HL-60/S4 (cell line): ENCODE data around the gene ALAS2.
"Not testable (repeated sequence)": the region's sequence is repeated elsewhere in the genome, so short reads cannot be mapped to it uniquely, and the experiment has no call there.

Source experiments
- in situ Hi-C: fragments of 300-500 bp; cut with MboI; formaldehyde crosslinking; loops from 2 replicates; pipeline ENCODE4 v1.14.3; 2022; ENCODE audit warnings: low sequenced_read_pairs

The ALAS2 gene

DNA sequence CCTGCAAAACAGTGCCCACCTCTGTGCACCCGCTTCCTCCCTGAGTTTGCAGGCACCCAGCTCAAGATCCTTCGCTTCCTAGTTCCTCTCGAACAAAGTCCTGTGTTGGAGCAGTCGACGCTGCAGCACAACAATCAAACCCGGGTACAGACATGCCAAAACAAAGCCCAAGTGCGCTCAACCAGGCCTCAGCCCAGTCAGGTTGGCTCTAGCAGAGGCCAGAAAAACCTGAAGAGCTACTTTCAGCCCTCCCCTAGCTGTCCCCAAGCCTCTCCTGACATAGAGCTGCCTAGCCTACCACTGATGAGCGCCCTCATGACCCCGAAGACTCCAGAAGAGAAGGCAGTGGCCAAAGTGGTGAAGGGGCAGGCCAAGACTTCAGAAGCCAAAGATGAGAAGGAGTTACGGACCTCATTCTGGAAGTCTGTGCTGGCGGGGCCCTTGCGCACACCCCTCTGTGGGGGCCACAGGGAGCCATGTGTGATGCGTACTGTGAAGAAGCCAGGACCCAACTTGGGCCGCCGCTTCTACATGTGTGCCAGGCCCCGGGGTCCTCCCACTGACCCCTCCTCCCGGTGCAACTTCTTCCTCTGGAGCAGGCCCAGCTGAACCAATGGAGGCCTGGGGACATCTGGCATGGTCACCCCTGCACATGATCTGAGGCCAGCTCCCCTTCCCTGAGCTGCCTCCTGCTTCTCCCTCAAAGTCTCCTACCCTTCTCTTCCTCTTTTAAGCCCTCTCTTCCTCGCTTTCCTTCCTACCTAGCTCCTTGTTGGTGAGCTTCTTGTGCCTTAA is 23.8 kb downstream of the ALAS2 start:
- in situ Hi-C loops = no loop called here

DNA sequence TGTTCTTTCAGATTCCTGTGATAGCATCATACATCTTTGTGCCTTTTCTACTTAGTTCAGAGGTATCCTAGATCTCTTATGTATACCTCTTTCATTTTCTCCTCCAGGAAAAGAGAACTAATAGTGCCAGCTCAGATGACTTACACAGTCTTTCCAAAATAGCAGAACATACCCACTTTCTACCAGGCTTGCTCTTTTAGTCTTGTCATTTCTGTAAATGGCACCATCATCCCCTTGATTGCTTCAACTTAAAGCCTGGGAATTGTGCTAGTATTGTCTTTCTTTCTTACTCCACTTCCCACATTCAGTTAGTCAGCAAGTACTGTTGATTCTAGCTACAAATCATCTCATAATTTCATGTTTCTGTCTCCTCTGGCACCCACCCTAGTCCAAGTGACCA is 25.5 kb downstream of the ALAS2 start:
- in situ Hi-C loops = no loop called here

DNA sequence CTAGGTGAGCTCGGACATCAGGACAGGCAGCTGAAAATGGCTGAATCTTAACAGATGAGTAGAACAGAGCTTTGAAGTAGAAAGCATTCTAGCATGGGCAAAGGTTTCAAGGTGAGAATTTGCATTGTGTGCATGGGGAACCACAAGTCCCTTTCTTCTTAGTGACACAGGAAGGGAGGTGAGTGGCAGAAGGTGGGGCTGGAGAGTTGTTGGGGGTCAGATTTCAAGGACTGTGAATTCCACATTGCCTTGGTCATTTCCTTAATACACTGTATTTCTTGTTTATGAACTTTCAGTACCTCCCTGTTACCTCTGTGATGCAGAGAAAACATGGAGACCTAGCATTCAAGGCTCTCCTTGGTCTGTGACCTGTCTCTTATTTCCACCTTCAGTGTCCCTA is 26.5 kb downstream of the ALAS2 start:
- in situ Hi-C loops = no loop called here

DNA sequence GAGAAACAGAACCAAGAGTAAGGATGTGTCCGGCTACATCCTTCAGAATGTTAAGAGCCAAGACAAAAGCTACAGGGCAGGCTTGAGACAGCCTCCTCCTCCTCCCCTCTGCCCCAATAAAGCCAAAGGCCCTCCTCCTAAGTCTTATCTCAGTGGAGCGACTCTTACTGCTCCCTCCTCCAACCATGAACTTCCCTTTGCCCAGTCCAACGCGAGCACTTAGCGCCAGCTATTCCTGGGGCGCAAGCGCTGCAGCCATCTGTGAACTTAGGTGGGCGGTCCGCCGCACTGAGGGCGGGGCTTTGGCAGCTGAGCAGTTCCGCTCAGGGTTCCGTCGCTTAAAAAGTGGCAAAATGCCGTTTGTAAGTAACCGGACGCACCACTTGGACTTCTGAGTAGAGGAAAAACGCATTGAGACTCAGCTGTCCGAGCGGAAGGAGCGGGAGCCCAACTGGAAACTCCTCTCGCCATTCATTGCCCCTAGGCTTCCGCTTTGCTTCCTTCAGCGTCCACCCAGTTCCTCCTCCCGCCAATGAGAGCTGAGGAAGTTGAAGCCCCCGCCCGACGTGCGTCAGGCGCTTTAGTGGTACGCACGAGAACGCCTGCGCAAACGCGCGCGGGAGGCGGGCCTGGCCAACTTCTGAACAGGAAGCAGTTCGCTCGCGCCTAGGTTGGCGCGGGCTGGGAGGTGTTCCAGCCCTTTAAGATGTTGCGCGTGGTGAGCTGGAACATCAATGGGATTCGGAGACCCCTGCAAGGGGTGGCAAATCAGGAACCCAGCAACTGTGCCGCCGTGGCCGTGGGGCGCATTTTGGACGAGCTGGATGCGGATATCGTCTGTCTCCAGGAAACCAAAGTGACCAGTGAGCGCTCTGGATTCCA is 30.8 kb downstream of the ALAS2 start, which contains the start of gene APEX2:
Gene APEX2, plus strand, starts transcription at position 647 of the 882 bp plus-strand sequence. Its CDS starts 60 bp downstream, at position 707.
- in situ Hi-C loops = no loop called here

DNA sequence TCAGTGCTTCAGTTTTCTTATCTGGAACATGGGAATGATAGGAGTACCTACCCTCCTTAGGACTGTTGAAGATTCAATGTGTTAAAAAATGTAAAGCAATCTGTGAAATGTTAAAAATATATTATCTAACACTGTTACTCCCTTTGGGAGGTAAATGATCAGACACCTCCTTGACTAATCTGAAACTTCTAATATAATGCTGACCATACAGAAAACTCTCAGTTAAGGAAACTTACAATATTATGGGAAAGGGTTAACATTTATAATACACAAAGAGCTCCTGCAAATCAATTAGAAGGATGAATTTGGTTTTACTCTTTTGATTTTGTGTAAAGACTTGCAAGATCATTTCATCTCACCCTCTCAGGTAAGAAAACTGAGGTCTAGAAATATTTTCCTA is 35.2 kb downstream of the ALAS2 start:
- in situ Hi-C loops = no loop called here

DNA sequence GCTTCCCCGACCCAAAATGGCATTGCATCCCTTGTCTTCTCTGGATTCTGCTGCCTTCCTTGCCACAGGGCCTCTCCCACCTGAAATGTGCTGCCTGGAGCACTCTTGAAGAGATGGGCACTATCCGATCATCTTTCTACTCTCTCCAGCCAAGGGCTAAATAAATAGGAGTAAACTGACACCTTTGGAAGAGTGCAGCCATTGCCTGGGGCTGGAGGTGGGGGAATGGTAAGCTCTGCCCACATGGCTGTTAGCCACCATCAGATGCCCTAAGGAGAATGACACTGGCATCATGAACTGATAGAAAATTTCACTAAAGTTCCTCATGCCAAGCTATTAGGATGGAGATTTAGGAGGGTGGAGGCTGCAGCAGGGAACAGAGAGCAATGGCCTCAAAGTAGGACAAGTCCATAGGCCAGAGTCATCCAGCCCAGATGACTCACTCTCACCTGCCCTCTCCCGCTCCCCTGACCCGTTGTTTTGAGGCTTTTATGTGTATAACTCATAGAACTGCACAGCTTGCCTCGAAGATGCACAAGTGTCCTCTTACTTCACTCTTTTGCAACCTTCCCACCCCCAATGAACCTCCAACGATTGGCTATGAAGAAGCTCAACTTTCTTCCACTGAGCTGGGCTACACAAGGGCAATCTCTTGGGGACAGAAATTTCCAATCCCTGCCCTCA is 36.0 kb downstream of the ALAS2 start:
- in situ Hi-C loops = no loop called here

DNA sequence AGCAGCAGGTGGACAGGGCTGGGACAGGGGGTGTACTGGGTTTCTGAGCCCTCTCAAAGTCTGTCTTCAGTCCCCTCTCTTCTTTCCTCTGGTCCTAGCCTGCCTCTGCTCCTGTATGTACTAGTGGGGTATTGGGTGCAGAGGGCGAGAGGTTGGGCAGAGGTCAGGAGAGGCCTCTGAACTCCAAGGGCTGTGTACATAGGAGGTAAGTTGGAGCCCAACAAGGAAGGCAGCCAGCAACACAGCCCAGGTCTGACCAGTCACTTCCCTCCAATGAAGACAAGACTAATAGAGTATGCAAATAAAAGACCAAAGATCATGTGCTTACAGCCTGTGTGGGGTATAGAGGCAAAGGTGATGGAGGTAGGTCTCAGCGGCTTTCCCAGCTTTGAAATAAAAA is 36.7 kb downstream of the ALAS2 start, which contains the start of gene PFKFB1:
Gene PFKFB1, minus strand, starts transcription at position 90 of the 400 bp plus-strand sequence. CDS start 181 bp downstream, outside the sequence.
- in situ Hi-C loops = no loop called here

DNA sequence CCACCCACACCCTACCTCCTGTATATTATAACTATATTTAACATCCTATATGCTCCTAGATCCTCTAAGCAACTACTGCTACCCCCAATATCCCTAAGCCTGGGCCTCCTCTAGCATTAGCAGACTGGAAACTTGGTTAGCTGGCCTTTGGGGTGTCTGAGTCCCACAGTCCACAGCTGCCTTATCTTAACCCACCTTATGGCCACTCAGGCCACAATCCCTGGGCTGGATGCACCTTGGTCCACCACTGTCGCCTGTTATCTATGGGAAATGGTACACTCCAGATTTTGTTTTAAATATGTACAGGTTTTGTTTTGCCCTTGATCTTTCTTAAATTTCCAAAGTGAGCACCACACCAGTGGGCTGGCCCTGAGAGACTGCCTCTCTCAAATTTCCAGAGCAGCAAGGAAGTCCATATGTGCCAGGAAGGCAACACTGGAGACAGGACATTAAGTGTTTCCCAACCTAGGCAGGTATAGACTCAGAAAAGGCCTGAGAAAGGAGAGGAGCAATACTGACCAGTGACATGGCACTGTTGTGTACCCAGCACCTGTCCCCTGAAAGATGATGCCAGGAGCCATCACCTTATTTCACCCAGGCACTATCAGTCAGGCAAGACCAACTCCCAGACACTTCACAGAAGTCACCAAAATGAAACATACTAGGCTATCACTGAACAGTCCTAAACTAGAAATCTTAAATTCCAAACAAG is 37.7 kb downstream of the ALAS2 start:
- in situ Hi-C loops = no loop called here

DNA sequence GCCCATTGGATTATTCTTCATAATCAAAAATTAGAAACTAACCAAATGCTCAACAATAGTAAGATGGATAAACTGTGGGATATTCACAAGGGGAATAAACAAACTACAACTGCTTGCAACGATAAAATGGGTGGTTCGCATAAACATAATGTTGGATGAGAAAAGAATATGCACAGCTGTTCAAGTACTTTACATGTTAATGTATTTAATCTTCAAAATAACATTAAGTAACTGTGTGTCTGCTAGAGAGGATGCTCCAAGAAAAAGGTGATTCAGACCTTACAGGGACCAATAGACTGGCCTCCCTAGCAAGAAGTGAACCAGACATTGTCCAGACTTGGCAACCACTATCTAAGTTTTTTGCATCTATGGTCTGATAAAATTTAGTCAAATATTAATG is 39.1 kb downstream of the ALAS2 start:
- in situ Hi-C loops = no loop called here

DNA sequence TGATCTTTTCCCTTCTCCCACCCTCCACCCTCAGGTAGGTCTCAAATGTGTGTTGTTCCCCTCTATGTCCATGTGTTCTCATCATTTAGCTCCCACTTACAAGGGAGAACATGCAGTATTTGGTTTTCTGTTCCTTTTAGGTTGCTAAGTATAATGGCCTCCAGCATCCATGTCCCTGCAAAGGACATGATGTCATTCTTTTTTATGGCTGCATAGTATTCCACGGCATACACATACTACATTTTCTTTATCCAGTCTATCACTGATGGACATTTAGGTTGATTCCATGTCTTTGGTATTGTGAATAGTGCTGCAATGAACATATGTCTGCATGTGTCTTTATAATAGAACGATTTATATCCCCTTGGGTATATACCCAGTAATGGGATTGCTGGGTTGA is 47.5 kb downstream of the ALAS2 start:
- in situ Hi-C loops = not testable (repeated sequence)

DNA sequence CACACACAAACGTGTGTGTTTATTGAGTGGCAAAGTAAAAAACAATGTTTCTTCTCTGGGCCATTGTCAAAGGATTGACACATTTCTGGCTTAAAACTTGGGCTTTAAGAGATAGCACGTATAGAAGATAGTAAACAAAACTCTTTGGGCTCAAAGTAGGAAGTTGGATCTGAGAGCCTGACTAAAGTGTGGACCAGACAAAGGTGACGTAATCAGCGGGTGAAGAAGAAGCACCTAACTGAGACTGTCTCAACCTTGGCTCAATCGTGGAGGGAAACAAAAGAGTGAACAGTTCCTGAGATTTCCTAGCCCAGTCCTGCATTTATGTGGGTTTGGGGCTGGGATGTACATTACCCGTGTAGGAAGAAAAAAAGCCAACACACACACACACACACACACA is 50.4 kb downstream of the ALAS2 start:
- in situ Hi-C loops = no loop called here

DNA sequence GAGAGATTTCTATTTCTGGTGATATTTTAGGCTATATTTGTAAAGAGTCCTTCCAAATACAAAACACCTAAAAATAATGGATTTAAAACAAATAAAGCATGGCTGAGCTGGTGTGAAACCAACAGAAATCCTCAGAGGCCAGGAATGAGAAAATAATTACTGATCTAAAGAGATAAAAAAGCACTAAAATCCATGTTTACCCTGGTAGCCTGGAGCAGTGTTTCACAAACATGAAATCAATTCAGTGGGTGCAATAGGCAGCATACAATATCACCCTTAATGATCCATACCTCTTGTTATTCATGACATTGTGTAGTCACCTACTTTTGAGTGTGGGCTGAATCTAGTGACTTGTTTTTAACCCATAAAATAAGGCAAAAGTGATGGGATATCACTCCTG is 51.3 kb downstream of the ALAS2 start:
- in situ Hi-C loops = no loop called here

DNA sequence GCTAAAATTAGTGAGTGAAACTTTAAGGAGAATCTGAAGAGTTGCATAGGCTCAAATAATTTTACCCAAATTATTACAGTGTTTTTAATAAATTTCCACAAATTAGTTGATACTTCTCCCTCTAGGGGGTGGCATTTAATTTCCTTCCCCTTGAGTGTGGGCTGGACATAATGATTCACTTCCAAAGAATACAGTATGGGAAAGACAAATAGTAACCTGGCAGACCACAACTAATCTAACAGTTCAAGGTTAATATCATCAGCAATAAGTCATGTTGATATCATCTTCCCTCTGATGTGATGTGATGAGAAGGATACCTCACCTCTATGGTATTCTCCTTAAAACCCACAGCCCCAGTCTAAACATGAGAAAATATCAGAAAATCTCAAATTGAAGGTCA is 52.3 kb downstream of the ALAS2 start:
- in situ Hi-C loops = no loop called here

DNA sequence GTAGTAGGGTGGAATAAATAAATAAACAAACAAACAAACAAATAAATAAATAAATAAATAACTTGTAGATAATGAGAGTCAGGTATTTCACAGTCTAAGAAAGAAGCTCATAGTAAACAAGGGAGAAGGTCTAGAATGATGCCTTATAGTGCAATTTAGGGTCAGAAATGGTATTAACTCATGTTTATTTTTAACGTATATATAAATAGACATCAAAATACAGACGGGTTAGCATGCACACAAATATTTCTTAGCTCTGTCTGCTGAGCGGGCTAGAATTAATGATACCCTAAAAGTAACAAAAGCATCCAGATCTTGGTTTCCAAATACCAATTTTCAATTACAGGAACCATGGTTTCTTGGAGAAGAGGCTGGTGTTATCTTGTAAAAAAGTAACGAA is 53.4 kb downstream of the ALAS2 start:
- in situ Hi-C loops = no loop called here

DNA sequence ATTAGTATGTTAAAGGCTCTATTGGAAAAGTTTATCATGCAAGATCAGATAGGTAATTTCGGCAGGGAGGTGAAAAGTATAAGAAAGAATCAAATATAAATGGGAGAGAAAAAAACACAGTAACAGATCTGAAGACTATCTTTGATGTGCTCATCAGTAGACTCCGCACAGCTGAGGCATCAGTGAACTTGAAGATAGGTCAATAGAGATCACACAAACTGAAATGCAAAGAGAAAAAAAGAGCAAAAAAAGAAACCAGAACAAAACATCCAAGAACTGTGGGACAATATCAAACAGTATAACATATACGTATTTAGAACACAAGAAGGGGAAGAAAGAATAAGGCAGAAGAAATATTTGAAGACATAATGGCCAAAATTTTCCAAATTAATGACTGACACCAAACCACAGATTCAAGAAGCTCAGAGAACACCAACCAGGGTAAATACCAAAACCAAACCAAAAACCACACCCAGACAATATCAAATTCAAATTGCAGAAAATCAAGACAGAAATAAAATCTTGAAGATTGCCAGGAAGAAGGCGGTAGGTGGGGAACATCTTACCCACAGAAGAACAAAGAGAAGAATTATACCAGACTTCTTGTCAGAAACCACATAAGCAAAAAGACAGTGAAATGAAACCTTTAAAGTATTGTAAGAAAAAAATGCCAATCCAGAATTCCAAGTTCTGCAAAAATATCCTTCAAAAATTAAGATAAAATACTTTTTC is 65.8 kb downstream of the ALAS2 start:
- in situ Hi-C loops = no loop called here

DNA sequence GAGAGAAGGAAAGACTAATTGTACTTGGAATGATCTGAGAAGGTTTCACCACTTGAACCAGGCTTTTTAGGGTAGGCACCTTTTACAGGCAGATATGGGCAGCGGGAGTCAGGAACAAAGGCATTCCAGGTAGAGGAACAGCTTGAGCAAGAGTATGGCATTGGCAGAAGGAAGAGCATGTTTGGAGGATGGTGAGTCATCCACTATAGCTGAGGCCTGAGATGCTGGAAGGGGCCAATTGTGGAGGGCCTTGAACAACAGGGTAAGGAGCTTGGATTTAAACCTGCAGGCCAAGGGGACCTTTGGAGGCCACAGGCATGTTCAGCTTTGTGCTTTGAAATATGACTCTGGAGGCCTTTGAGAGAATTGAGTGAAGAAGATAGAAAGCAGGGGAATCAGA is 69.0 kb downstream of the ALAS2 start:
- in situ Hi-C loops = no loop called here
